SK-N-SH (cell line): Measurements from ENCODE around the gene TOPBP1. TPM values are rescaled to one million over a fixed set of nuclear protein-coding genes. Genes with fewer than 3 reads are reported as not detected.
A peak's percentile ranks its signal among the peaks of the same experiment; 100 is the strongest.

Experiments used
- CHD2 ChIP-seq: fragments of 150-350 bp; IDR thresholded peaks from 2 replicates; pipeline ENCODE4 v1.6.1; 2018; ENCODE audit warnings: low read length; ENCODE audit not compliant: partially characterized antibody
- ELF1 ChIP-seq: IDR thresholded peaks from 2 replicates; pipeline ENCODE4 v1.4.0; 2012
- EP300 ChIP-seq, 2 experiments: IDR thresholded peaks; 2 replicates each; pipeline versions ENCODE4 v1.4.0 to v1.6.1; 2012; ENCODE audit warnings: borderline replicate concordance in 1 of 2, low read depth in 1 of 2, low read length in 1 of 2
- EZH2phosphoT487 ChIP-seq: fragments of 200-600 bp; sonication (generic); IDR thresholded peaks from 2 replicates; pipeline ENCODE4 v1.6.1; 2017; ENCODE audit warnings: low read depth, mixed run types, mild to moderate bottlenecking, antibody characterized with exemption, moderate library complexity, borderline replicate concordance
- FOSL2 ChIP-seq: IDR thresholded peaks from 2 replicates; pipeline ENCODE4 v1.4.0; 2012; ENCODE audit warnings: low read depth, mild to moderate bottlenecking, moderate library complexity, borderline replicate concordance
- FOXJ3 ChIP-seq: sonication (generic); formaldehyde crosslinking; IDR thresholded peaks from 2 replicates; pipeline ENCODE4 v1.5.1; 2020; ENCODE audit warnings: mild to moderate bottlenecking, missing genetic modification reagents
- FOXM1 ChIP-seq: IDR thresholded peaks from 2 replicates; pipeline ENCODE4 v1.4.0; 2012; ENCODE audit warnings: low read depth, mild to moderate bottlenecking
- GABPA ChIP-seq: IDR thresholded peaks from 2 replicates; pipeline ENCODE4 v1.4.0; 2012; ENCODE audit warnings: low read depth, mild to moderate bottlenecking
- GATA2 ChIP-seq: sonication (generic); formaldehyde crosslinking; IDR thresholded peaks from 2 replicates; pipeline ENCODE4 v1.5.0; 2020; ENCODE audit warnings: mild to moderate bottlenecking, missing genetic modification reagents
- NRF1 ChIP-seq: IDR thresholded peaks from 2 replicates; pipeline ENCODE4 v1.6.1; 2012; ENCODE audit warnings: low read depth, mild to moderate bottlenecking, low read length
- POLR2AphosphoS5 ChIP-seq: IDR thresholded peaks from 2 replicates; pipeline ENCODE4 v1.6.1; 2012; ENCODE audit warnings: low read depth, low read length
- RAD21 ChIP-seq: IDR thresholded peaks from 2 replicates; pipeline ENCODE4 v1.6.1; 2012; ENCODE audit warnings: mild to moderate bottlenecking, low read length
- RCOR1 ChIP-seq: fragments of 150-350 bp; IDR thresholded peaks from 2 replicates; pipeline ENCODE4 v1.6.1; 2017; ENCODE audit warnings: antibody characterized with exemption, low read length
- REST ChIP-seq: IDR thresholded peaks from 2 replicates; pipeline ENCODE4 v1.6.1; 2012; ENCODE audit warnings: mild to moderate bottlenecking, low read depth, low read length, moderate library complexity
- RXRA ChIP-seq: IDR thresholded peaks from 2 replicates; pipeline ENCODE4 v1.4.0; 2012; ENCODE audit warnings: low read depth, mild to moderate bottlenecking, borderline replicate concordance
- SIN3A ChIP-seq: IDR thresholded peaks from 2 replicates; pipeline ENCODE4 v1.6.1; 2012; ENCODE audit warnings: low read depth, mild to moderate bottlenecking, low read length, moderate library complexity, borderline replicate concordance
- SMC3 ChIP-seq: IDR thresholded peaks from 2 replicates; pipeline ENCODE4 v1.6.1; 2012; ENCODE audit warnings: low read depth, low read length, improper control_type of control experiment
- TAF1 ChIP-seq: IDR thresholded peaks from 2 replicates; pipeline ENCODE4 v1.6.1; 2012; ENCODE audit warnings: low read depth, mild to moderate bottlenecking, low read length, moderate library complexity, borderline replicate concordance
- TCF12 ChIP-seq: IDR thresholded peaks from 2 replicates; pipeline ENCODE4 v1.4.0; 2012
- YY1 ChIP-seq: IDR thresholded peaks from 2 replicates; pipeline ENCODE4 v1.4.0; 2012; ENCODE audit warnings: low read depth, mild to moderate bottlenecking
- polyA plus RNA-seq, 3 experiments: library from polyadenylated mRNA; depleted of rRNA; stranded (reverse); fragments of >200 nt; gene quantifications; 2 replicates each; pipeline ENCODE4 v1.2.3, GENCODE V29; 2012
- TF ChIP-seq, protein P1 (sequence below): IDR thresholded peaks from 2 replicates; pipeline ENCODE4 v1.4.0; 2012; ENCODE audit warnings: low read depth, borderline replicate concordance
- TF ChIP-seq, protein P2 (sequence below): IDR thresholded peaks from 2 replicates; pipeline ENCODE4; 2012

The TOPBP1 gene
- polyA plus RNA-seq, 1 of the 3 experiments (the other 2 are of a cell fraction), result 15.7 TPM

GRCh38 chr3:133574260-133574881 is 87.4 kb downstream of the TOPBP1 start (continued):
- TF ChIP-seq EP300 (IDR thresholded peaks at IDR 0.05; ENCODE audit: borderline replicate concordance in 1 of 2, low read depth in 1 of 2, low read length in 1 of 2) (no peak), SMC3 (no peak), YY1 (no peak), RAD21 (peak; percentile 13), FOSL2 (no peak; the same call in 1 of the 2 replicates), FOXJ3 (CRISPR knock-in tag) (no peak), SIN3A (0 out of 2 replicates have a peak, but pooled peaks have one; percentile 85), FOXM1 (no peak), EZH2phosphoT487 (no peak), GATA2 (CRISPR knock-in tag) (no peak), POLR2AphosphoS5 (0 out of 2 replicates have a peak, but pooled peaks have one; percentile 31), CHD2 (no peak), NRF1 (no peak), RXRA (no peak), ELF1 (no peak), REST (no peak), TCF12 (no peak), TAF1 (peak; percentile 51; the same call in 1 of the 2 replicates), RCOR1 (no peak), GABPA (no peak)
- TF ChIP-seq, protein P1, sequence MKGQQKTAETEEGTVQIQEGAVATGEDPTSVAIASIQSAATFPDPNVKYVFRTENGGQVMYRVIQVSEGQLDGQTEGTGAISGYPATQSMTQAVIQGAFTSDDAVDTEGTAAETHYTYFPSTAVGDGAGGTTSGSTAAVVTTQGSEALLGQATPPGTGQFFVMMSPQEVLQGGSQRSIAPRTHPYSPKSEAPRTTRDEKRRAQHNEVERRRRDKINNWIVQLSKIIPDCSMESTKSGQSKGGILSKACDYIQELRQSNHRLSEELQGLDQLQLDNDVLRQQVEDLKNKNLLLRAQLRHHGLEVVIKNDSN, result peak; percentile 85
- TF ChIP-seq, protein P2, sequence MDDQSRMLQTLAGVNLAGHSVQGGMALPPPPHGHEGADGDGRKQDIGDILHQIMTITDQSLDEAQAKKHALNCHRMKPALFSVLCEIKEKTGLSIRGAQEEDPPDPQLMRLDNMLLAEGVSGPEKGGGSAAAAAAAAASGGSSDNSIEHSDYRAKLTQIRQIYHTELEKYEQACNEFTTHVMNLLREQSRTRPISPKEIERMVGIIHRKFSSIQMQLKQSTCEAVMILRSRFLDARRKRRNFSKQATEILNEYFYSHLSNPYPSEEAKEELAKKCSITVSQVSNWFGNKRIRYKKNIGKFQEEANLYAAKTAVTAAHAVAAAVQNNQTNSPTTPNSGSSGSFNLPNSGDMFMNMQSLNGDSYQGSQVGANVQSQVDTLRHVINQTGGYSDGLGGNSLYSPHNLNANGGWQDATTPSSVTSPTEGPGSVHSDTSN, result no peak
- TF ChIP-seq, all 33 proteins: peak for 8
